MM.1S (cell line): ENCODE data around the gene MMAB.

Experiments
- DNase-seq: peaks from one replicate; pipeline ENCODE4 v3.0.0-alpha.2; 2015
- H2AFZ ChIP-seq: fragments of 300-600 bp; sonication (generic); 2 replicates; pipeline ENCODE4 v1.6.0; 2016; ENCODE audit warnings: antibody characterized with exemption, low read length
- H3F3A ChIP-seq: fragments of 300-600 bp; sonication (generic); 2 replicates; pipeline ENCODE4 v1.6.1; 2016; ENCODE audit warnings: mild to moderate bottlenecking, antibody characterized with exemption, low read length, moderate library complexity, mixed read lengths; ENCODE audit not compliant: insufficient read depth
- H3K27ac ChIP-seq: fragments of 300-600 bp; sonication (generic); 2 replicates; pipeline ENCODE4 v1.5.1; 2016; ENCODE audit warnings: mild to moderate bottlenecking, low read length
- H3K27me3 ChIP-seq: fragments of 300-600 bp; sonication (generic); replicated peaks from 2 replicates; pipeline ENCODE4 v1.6.0; 2016; ENCODE audit warnings: low read length; ENCODE audit not compliant: insufficient read depth
- H3K36me3 ChIP-seq: fragments of 300-600 bp; sonication (generic); replicated peaks from 2 replicates; pipeline ENCODE4 v1.6.1; 2016; ENCODE audit warnings: mild to moderate bottlenecking, low read length, mixed read lengths; ENCODE audit not compliant: insufficient read depth
- H3K4me1 ChIP-seq: fragments of 300-600 bp; sonication (generic); 2 replicates; pipeline ENCODE4 v1.6.1; 2016; ENCODE audit warnings: low read length, mixed read lengths
- H3K4me2 ChIP-seq: fragments of 300-600 bp; sonication (generic); 2 replicates; pipeline ENCODE4 v1.6.0; 2016; ENCODE audit warnings: low read depth, low read length
- H3K4me3 ChIP-seq: fragments of 300-600 bp; sonication (generic); 2 replicates; pipeline ENCODE4 v1.5.1; 2016; ENCODE audit warnings: low read length, mixed read lengths
- H3K79me2 ChIP-seq: fragments of 300-600 bp; sonication (generic); 2 replicates; pipeline ENCODE4 v1.6.1; 2016; ENCODE audit warnings: mixed run types, low read length, mixed read lengths
- H3K9ac ChIP-seq: fragments of 300-600 bp; sonication (generic); 2 replicates; pipeline ENCODE4 v1.6.1; 2016; ENCODE audit warnings: low read length, mixed read lengths
- H3K9me2 ChIP-seq: fragments of 300-600 bp; sonication (generic); replicated peaks from 2 replicates; pipeline ENCODE4 v1.6.1; 2016; ENCODE audit warnings: mild to moderate bottlenecking, low read length, mixed read lengths; ENCODE audit not compliant: insufficient read depth
- H3K9me3 ChIP-seq: fragments of 300-600 bp; sonication (generic); replicated peaks from 2 replicates; pipeline ENCODE4 v1.6.1; 2016; ENCODE audit warnings: mild to moderate bottlenecking, low read length, mixed read lengths; ENCODE audit not compliant: insufficient read depth
- H4K20me1 ChIP-seq: fragments of 300-600 bp; sonication (generic); 2 replicates; pipeline ENCODE4 v1.6.1; 2016; ENCODE audit warnings: mild to moderate bottlenecking, low read length, moderate library complexity, mixed read lengths; ENCODE audit not compliant: insufficient read depth
- EZH2 ChIP-seq: fragments of 300-600 bp; sonication (generic); optimal IDR thresholded peaks from 2 replicates; pipeline ENCODE3; 2017; ENCODE audit warnings: low read depth, mild to moderate bottlenecking, antibody characterized with exemption, low read length, mixed read lengths
- EZH2phosphoT487 ChIP-seq: fragments of 300-600 bp; sonication (generic); IDR thresholded peaks from 2 replicates; pipeline ENCODE4 v1.6.1; 2018; ENCODE audit warnings: antibody characterized with exemption, low read length
- TF ChIP-seq, protein P1 (sequence below): fragments of 300-600 bp; sonication (generic); IDR thresholded peaks from 2 replicates; pipeline ENCODE4 v1.5.1; 2016; ENCODE audit warnings: antibody characterized with exemption, low read length, mixed read lengths

MMAB gene

DNA sequence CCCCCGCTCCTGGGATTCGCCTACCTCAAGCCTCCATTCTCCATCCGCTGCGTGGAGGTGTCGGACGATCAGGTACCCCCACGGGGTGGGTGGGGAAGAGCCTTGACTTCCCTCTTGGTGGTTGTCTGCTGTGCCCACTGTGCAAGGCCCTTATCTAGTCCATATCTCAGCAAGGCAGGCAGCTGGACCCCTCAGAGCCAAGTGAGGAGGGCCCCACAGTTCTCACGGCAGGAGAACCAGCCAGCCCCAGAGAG, 39.9 kb downstream of the MMAB start:
- Histone ChIP-seq H3K79me2 (no peaks in the 10 kb centered on the region), H3K36me3 (no peaks in the 10 kb centered on the region), H3K4me2 (no peak overlapping the region), H3K9ac (no peak overlapping the region), H3K9me2 (no peaks in the 10 kb centered on the region), H2AFZ (no peak overlapping the region), H3K27ac (no peak overlapping the region), H3K9me3 (no peaks in the 10 kb centered on the region), H3K27me3 (no peaks in the 10 kb centered on the region), H4K20me1 (no peaks in the 10 kb centered on the region), H3K4me3 (no peak overlapping the region), H3F3A (no peaks in the 10 kb centered on the region), H3K4me1 (no peaks in the 10 kb centered on the region)
- no peak for DNase-seq
- TF ChIP-seq, protein P1, sequence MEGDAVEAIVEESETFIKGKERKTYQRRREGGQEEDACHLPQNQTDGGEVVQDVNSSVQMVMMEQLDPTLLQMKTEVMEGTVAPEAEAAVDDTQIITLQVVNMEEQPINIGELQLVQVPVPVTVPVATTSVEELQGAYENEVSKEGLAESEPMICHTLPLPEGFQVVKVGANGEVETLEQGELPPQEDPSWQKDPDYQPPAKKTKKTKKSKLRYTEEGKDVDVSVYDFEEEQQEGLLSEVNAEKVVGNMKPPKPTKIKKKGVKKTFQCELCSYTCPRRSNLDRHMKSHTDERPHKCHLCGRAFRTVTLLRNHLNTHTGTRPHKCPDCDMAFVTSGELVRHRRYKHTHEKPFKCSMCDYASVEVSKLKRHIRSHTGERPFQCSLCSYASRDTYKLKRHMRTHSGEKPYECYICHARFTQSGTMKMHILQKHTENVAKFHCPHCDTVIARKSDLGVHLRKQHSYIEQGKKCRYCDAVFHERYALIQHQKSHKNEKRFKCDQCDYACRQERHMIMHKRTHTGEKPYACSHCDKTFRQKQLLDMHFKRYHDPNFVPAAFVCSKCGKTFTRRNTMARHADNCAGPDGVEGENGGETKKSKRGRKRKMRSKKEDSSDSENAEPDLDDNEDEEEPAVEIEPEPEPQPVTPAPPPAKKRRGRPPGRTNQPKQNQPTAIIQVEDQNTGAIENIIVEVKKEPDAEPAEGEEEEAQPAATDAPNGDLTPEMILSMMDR, result no peak
- no peak for TF ChIP-seq EZH2phosphoT487
- TF ChIP-seq EZH2, result no peak

DNA sequence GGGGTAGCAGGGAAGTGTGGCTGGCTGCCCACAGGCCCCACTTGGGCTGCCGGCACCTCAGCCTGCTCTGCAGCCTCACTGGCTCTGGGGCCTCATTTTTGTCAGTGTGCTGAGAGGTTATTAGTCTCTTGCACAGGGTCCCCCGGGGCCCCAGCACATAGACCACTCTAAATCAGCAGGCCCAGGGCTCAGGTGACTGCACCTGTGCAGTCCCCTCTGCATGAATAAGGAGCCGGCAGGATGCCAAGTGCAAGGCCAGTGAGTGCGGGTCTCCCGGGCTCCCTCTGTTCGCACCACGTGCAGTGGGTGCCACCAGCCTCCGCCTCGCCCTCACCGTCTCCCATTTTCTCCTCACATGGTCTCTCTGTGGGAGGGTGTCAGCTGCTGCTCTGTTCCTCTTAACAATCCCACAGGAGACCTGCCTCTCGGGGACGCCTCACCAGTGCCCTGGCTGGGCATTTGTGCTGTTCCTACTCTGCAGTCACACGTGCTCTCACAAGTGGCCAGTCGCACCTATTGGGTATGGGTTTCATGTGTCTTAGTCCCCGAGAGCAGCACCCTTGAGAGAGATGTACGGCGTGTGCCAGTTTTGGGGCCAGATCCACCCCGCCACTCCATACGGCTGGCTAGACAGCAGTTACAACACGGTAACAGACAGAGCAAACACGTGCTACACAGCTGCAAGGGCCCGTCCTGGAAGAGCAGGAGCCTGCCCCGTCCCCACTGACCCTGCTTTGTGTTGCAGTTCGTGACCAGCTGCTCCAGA, 40.4 kb downstream of the MMAB start:
- H3K27ac ChIP-seq, result no peak overlapping the region
- no peaks in the 10 kb centered on the region for H3F3A ChIP-seq
- no peaks in the 10 kb centered on the region for H4K20me1 ChIP-seq
- no peak overlapping the region for H3K4me2 ChIP-seq
- no peak overlapping the region for H3K4me3 ChIP-seq
- TF ChIP-seq, protein P1, result no peak
- TF ChIP-seq EZH2phosphoT487 (no peak), EZH2 (no peak)
- H3K79me2 ChIP-seq, result no peaks in the 10 kb centered on the region
- H3K9ac ChIP-seq, result no peak overlapping the region
- no peaks in the 10 kb centered on the region for H3K9me3 ChIP-seq
- no peaks in the 10 kb centered on the region for H3K27me3 ChIP-seq
- H3K9me2 ChIP-seq, result no peaks in the 10 kb centered on the region
- no peak for DNase-seq
- H3K4me1 ChIP-seq, result no peaks in the 10 kb centered on the region
- H2AFZ ChIP-seq, result no peak overlapping the region
- H3K36me3 ChIP-seq, result no peaks in the 10 kb centered on the region

DNA sequence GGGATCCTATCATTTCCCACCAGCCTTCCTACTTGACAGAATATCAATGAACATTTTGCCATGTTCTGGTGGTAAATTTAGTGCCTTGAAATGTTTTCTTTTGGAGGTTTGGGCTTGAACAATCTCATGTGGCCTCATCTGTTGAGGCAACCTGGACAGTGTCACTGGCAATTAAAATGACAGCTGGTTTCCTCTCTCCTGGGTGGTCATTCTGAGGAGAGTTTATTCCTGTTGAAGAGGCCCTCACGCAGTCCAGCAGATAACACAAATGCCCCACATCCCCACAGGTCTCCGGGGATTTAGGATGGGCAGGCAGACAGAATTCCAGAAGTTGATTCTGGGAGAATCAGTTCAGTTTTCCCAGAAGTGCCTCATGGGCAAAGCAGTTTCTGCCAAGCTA, 41.9 kb downstream of the MMAB start:
- Histone ChIP-seq H3K9ac (no peak overlapping the region), H3K4me3 (no peak overlapping the region), H3K79me2 (no peaks in the 10 kb centered on the region), H3K36me3 (no peaks in the 10 kb centered on the region), H3K27ac (no peak overlapping the region), H3K9me3 (no peaks in the 10 kb centered on the region), H3K27me3 (no peaks in the 10 kb centered on the region), H2AFZ (no peak overlapping the region), H3F3A (no peaks in the 10 kb centered on the region), H3K9me2 (no peaks in the 10 kb centered on the region), H3K4me1 (no peaks in the 10 kb centered on the region), H4K20me1 (no peaks in the 10 kb centered on the region), H3K4me2 (no peak overlapping the region)
- TF ChIP-seq EZH2phosphoT487 (no peak), EZH2 (no peak)
- TF ChIP-seq, protein P1, result no peak
- no peak for DNase-seq
